ENCODE measurements around the gene MAGED4. TPM values are rescaled to one million over a fixed set of nuclear protein-coding genes. Genes with fewer than 3 reads are reported as not detected.

The MAGED4 gene
- total and polyA plus RNA-seq, 2 donors from 2014 or later, result 1.9 to 3.9 TPM

DNA sequence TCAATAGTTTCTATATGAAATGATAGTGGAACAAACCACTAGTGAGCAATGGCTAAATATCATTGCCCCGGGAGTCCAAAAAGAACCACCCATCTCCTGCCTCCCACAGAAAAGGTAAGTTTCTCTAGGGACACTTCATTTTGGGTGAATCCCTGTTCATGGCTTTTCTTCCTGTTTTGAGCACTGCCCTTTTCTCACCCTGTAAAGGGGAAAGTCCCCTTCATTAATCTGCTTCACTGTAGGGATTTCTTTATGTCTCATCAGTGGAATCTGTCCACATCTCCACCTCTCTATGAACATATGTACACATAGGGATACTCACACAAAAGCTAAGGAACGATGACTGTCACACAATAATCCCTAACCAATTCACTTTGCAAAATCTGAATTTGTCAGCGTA, 28.6 kb downstream of the MAGED4 start:
- TF ChIP-seq, protein P1, sequence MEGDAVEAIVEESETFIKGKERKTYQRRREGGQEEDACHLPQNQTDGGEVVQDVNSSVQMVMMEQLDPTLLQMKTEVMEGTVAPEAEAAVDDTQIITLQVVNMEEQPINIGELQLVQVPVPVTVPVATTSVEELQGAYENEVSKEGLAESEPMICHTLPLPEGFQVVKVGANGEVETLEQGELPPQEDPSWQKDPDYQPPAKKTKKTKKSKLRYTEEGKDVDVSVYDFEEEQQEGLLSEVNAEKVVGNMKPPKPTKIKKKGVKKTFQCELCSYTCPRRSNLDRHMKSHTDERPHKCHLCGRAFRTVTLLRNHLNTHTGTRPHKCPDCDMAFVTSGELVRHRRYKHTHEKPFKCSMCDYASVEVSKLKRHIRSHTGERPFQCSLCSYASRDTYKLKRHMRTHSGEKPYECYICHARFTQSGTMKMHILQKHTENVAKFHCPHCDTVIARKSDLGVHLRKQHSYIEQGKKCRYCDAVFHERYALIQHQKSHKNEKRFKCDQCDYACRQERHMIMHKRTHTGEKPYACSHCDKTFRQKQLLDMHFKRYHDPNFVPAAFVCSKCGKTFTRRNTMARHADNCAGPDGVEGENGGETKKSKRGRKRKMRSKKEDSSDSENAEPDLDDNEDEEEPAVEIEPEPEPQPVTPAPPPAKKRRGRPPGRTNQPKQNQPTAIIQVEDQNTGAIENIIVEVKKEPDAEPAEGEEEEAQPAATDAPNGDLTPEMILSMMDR (IDR thresholded peaks at IDR 0.05; ENCODE audit: borderline replicate concordance, extremely low read depth, insufficient read depth), result no peak
- DNase-seq, result no peak
- Histone ChIP-seq H3K9ac (ENCODE audit: low read length in 3 of 3) (no peak overlapping the region), H3K27ac (ENCODE audit: low read depth in 2 of 2, low read length in 2 of 2) (no peak overlapping the region), H3K9me3 (ENCODE audit: control insufficient read depth in 2 of 3, insufficient read depth in 1 of 3, low read length in 3 of 3) (no peaks in the 10 kb centered on the region), H3K27me3 (ENCODE audit: control insufficient read depth, insufficient read depth, low read length) (no peaks in the 10 kb centered on the region), H3K4me1 (ENCODE audit: control insufficient read depth in 2 of 3, insufficient read depth in 2 of 3, low read depth in 1 of 3, low read length in 3 of 3) (no peaks in the 10 kb centered on the region), H3K4me3 (ENCODE audit: low read length in 3 of 3) (no peak overlapping the region), H3K36me3 (ENCODE audit: control insufficient read depth in 2 of 3, insufficient read depth in 3 of 3, low read length in 3 of 3) (no peaks in the 10 kb centered on the region)
- intact Hi-C loops (cut with DNase I), result no loop called here
- FAIRE-seq, result no peak

DNA sequence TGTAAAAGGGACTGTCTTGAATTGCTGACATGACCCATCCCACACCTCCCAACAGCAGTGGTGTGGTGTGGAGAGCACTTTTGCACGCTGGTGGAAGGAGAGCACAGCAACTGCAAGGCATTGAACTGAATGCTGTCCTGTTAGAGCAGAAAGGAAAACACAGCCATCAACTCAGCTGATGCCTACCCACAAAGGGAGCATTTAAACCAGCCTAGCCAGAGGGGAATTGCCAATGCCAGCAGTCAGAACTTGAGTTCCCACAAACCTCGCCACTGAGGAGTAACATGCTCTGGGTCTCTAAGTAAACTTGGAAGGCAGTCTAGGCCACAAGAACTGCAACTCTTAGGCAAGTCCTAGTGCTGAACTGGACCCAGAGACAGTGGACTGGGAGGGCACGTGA, 31.9 kb downstream of the MAGED4 start:
- FAIRE-seq (no peak), DNase-seq (no peak)
- Histone ChIP-seq H3K9me3 (ENCODE audit: control insufficient read depth in 2 of 3, insufficient read depth in 1 of 3, low read length in 3 of 3) (no peaks in the 10 kb centered on the region), H3K4me1 (ENCODE audit: control insufficient read depth in 2 of 3, insufficient read depth in 2 of 3, low read depth in 1 of 3, low read length in 3 of 3) (no peaks in the 10 kb centered on the region), H3K36me3 (ENCODE audit: control insufficient read depth in 2 of 3, insufficient read depth in 3 of 3, low read length in 3 of 3) (no peaks in the 10 kb centered on the region), H3K27me3 (ENCODE audit: control insufficient read depth, insufficient read depth, low read length) (no peaks in the 10 kb centered on the region), H3K4me3 (ENCODE audit: low read length in 3 of 3) (no peak overlapping the region), H3K27ac (ENCODE audit: low read depth in 2 of 2, low read length in 2 of 2) (no peak overlapping the region), H3K9ac (ENCODE audit: low read length in 3 of 3) (no peak overlapping the region)
- intact Hi-C loops (cut with DNase I), result no loop called here
- TF ChIP-seq, protein P1 (IDR thresholded peaks at IDR 0.05; ENCODE audit: borderline replicate concordance, extremely low read depth, insufficient read depth), result no peak

DNA sequence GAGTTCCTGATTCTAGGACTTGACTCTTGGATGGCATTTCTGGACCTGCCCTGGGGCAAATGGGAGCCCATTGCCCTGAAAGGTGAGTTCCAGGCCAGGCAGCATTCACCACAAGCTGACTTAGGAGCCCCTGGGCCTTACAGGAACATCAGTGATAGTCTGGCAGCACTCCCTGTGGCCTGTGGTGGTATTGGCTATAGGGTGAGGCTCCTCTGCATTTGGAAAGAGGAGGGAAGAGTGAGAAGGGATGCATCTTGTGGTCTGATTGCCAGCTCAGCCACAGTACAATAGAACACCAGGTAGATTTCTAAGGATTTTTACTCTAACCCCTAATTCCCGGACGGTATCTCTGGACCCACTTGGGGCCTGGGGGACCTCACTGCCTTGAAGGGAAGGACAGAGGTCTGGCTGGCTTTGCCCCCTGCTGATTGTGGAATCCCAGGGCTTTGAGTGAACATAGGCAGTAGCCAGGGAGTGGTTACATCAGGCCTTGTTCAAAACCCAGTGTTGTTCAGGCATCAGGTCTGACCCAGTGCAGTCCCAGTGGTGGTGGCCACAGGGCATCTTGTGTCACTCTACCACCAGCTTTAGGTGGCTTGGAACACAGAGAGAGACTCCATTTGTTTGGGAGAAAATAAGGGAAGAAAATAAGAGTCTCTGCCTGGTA, 32.9 kb downstream of the MAGED4 start:
- H3K27ac ChIP-seq (ENCODE audit: low read depth in 2 of 2, low read length in 2 of 2), result no peak overlapping the region
- no peaks in the 10 kb centered on the region for H3K4me1 ChIP-seq (ENCODE audit: control insufficient read depth in 2 of 3, insufficient read depth in 2 of 3, low read depth in 1 of 3, low read length in 3 of 3)
- H3K27me3 ChIP-seq (ENCODE audit: control insufficient read depth, insufficient read depth, low read length), result no peaks in the 10 kb centered on the region
- no peaks in the 10 kb centered on the region for H3K9me3 ChIP-seq (ENCODE audit: control insufficient read depth in 2 of 3, insufficient read depth in 1 of 3, low read length in 3 of 3)
- FAIRE-seq, result no peak
- TF ChIP-seq, protein P1 (IDR thresholded peaks at IDR 0.05; ENCODE audit: borderline replicate concordance, extremely low read depth, insufficient read depth), result no peak
- no peaks in the 10 kb centered on the region for H3K36me3 ChIP-seq (ENCODE audit: control insufficient read depth in 2 of 3, insufficient read depth in 3 of 3, low read length in 3 of 3)
- peak in 1 of 5 donors; percentile 3 for DNase-seq
- H3K9ac ChIP-seq (ENCODE audit: low read length in 3 of 3), result no peak overlapping the region
- intact Hi-C loops (cut with DNase I), result no loop called here
- no peak overlapping the region for H3K4me3 ChIP-seq (ENCODE audit: low read length in 3 of 3)

DNA sequence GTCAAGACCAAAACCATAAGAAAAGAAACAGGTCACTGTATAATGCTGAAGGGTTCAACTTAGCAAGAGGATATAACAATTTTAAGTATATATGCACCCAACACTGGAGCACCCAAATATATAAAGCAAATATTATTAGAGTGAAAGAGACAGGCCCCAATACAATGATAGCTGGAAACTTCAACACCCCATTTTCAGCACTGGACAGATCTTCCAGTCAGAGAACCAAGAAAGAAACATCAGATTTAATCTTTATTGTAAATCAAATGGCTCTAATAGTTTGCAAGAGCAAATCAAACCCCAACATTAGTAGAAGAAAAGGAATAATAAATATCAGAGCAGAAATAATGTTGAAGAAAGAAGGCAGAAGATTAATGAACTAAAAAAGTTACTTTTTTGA, 36.2 kb downstream of the MAGED4 start:
- TF ChIP-seq, protein P1 (IDR thresholded peaks at IDR 0.05; ENCODE audit: borderline replicate concordance, extremely low read depth, insufficient read depth), result no peak
- Histone ChIP-seq H3K9ac (ENCODE audit: low read length in 3 of 3) (no peak overlapping the region), H3K4me3 (ENCODE audit: low read length in 3 of 3) (no peak overlapping the region), H3K36me3 (ENCODE audit: control insufficient read depth in 2 of 3, insufficient read depth in 3 of 3, low read length in 3 of 3) (no peaks in the 10 kb centered on the region), H3K27me3 (ENCODE audit: control insufficient read depth, insufficient read depth, low read length) (no peaks in the 10 kb centered on the region), H3K4me1 (ENCODE audit: control insufficient read depth in 2 of 3, insufficient read depth in 2 of 3, low read depth in 1 of 3, low read length in 3 of 3) (no peaks in the 10 kb centered on the region), H3K9me3 (ENCODE audit: control insufficient read depth in 2 of 3, insufficient read depth in 1 of 3, low read length in 3 of 3) (no peaks in the 10 kb centered on the region), H3K27ac (ENCODE audit: low read depth in 2 of 2, low read length in 2 of 2) (no peak overlapping the region)
- DNase-seq, result no peak
- FAIRE-seq, result no peak
- intact Hi-C loops (cut with DNase I), result no loop called here

Data from kidney (tissue), 14 donors.